ENCODE data around the gene LRRC8E. TPM values are rescaled to one million over a fixed set of nuclear protein-coding genes. Genes with fewer than 3 reads are reported as not detected.

LRRC8E gene
- total RNA-seq, 1 experiment from 2014 or later: 0.77 TPM

GRCh38 chr19:7908078-7908699 lies 19.9 kb downstream of the LRRC8E start:
- peaks cover 11% of the 10 kb centered on the region for H3K4me1 ChIP-seq (ENCODE audit: insufficient read depth, low read length, poor library complexity, severe bottlenecking)
- no peaks in the 10 kb centered on the region for H3K9me3 ChIP-seq (ENCODE audit: low read depth, low read length, poor library complexity, severe bottlenecking)
- peaks cover 28% of the 10 kb centered on the region for H3K36me3 ChIP-seq (ENCODE audit: insufficient read depth, low read length, poor library complexity, severe bottlenecking)
- intact Hi-C loops (cut with micrococcal nuclease; ENCODE audit: unreplicated experiment): no loop called here
- no peak for TF ChIP-seq CTCF (conservative IDR thresholded peaks at IDR 0.05; ENCODE audit: low read depth, low read length)
- TF ChIP-seq EZH2 (IDR thresholded peaks at IDR 0.05; ENCODE audit: borderline replicate concordance, low read depth, low read length, poor library complexity, severe bottlenecking): no peak
- no peaks in the 10 kb centered on the region for H3K27me3 ChIP-seq (replicated peaks; ENCODE audit: insufficient read depth, low read depth, low read length, poor library complexity)
- ChIA-PET CTCF (interaction anchor here (0.6 kb wide), 1 partner anchor 10 kb away, joined by 3 read pairs; no protein-coding TSS in a partner anchor), POLR2A (ENCODE audit: low non-redundant PET) (no interaction called here)
- BruUV-seq (replicated peaks): no TSS peak
- no peak for DNase-seq (ENCODE audit: low spot score)
- no peak overlapping the region for H3K27ac ChIP-seq (ENCODE audit: low read depth, low read length, poor library complexity, severe bottlenecking)
- no peak overlapping the region for H3K4me3 ChIP-seq (ENCODE audit: low read depth, low read length, poor library complexity, severe bottlenecking)

- Histone ChIP-seq H3K4me3 (ENCODE audit: low read depth, low read length, poor library complexity, severe bottlenecking) (no peak overlapping the region), H3K4me1 (ENCODE audit: insufficient read depth, low read length, poor library complexity, severe bottlenecking) (peaks cover 11% of the 10 kb centered on the region), H3K36me3 (ENCODE audit: insufficient read depth, low read length, poor library complexity, severe bottlenecking) (peaks cover 28% of the 10 kb centered on the region), H3K27ac (ENCODE audit: low read depth, low read length, poor library complexity, severe bottlenecking) (no peak overlapping the region), H3K27me3 (replicated peaks; ENCODE audit: insufficient read depth, low read depth, low read length, poor library complexity) (no peaks in the 10 kb centered on the region), H3K9me3 (ENCODE audit: low read depth, low read length, poor library complexity, severe bottlenecking) (no peaks in the 10 kb centered on the region)
- POLR2A ChIA-PET (ENCODE audit: low non-redundant PET): no interaction called here
- CTCF ChIA-PET: no interaction called here
- no TSS peak for BruUV-seq (replicated peaks)
- intact Hi-C loops (cut with micrococcal nuclease; ENCODE audit: unreplicated experiment): no loop called here
- TF ChIP-seq EZH2 (IDR thresholded peaks at IDR 0.05; ENCODE audit: borderline replicate concordance, low read depth, low read length, poor library complexity, severe bottlenecking) (no peak), CTCF (conservative IDR thresholded peaks at IDR 0.05; ENCODE audit: low read depth, low read length) (no peak)
- no peak for DNase-seq (ENCODE audit: low spot score)
Observed at GRCh38 chr19:7908742-7909461, 20.6 kb downstream of the LRRC8E start.

- H3K36me3 ChIP-seq (ENCODE audit: insufficient read depth, low read length, poor library complexity, severe bottlenecking): peaks cover 28% of the 10 kb centered on the region
- H3K4me3 ChIP-seq (ENCODE audit: low read depth, low read length, poor library complexity, severe bottlenecking): no peak overlapping the region
- no peak overlapping the region for H3K27ac ChIP-seq (ENCODE audit: low read depth, low read length, poor library complexity, severe bottlenecking)
- no TSS peak for BruUV-seq (replicated peaks)
- CTCF ChIA-PET: no interaction called here
- no peaks in the 10 kb centered on the region for H3K9me3 ChIP-seq (ENCODE audit: low read depth, low read length, poor library complexity, severe bottlenecking)
- no peak for TF ChIP-seq CTCF (conservative IDR thresholded peaks at IDR 0.05; ENCODE audit: low read depth, low read length)
- TF ChIP-seq EZH2 (IDR thresholded peaks at IDR 0.05; ENCODE audit: borderline replicate concordance, low read depth, low read length, poor library complexity, severe bottlenecking): no peak
- intact Hi-C loops (cut with micrococcal nuclease; ENCODE audit: unreplicated experiment): no loop called here
- H3K27me3 ChIP-seq (replicated peaks; ENCODE audit: insufficient read depth, low read depth, low read length, poor library complexity): no peaks in the 10 kb centered on the region
- H3K4me1 ChIP-seq (ENCODE audit: insufficient read depth, low read length, poor library complexity, severe bottlenecking): peaks cover 10% of the 10 kb centered on the region
- POLR2A ChIA-PET (ENCODE audit: low non-redundant PET): no interaction called here
- no peak for DNase-seq (ENCODE audit: low spot score)
Observed at GRCh38 chr19:7909471-7910067, 21.3 kb downstream of the LRRC8E start.

Data from A673 (cell line).